H1 (cell line): ENCODE results near the gene ZC3H18. TPM values are rescaled to one million over a fixed set of nuclear protein-coding genes. Genes with fewer than 3 reads are reported as not detected.
A peak's percentile ranks its signal among the peaks of the same experiment; 100 is the strongest.

Source experiments
- CTCF ChIA-PET: fragments of 300-600 bp; sonication (Branson Sonifier 250); formaldehyde crosslinking; loops from one replicate; lab custom pipeline; 2021; ENCODE audit not compliant: partially characterized antibody; lab: Charles Lee
- POLR2A ChIA-PET: fragments of 300-600 bp; sonication (Branson Sonifier 250); formaldehyde crosslinking; loops from one replicate; lab custom pipeline; 2021; ENCODE audit warnings: inconsistent platforms; ENCODE audit not compliant: partially characterized antibody; lab: Charles Lee
- DNase-seq, 2 experiments: peaks; one replicate each; pipeline versions ENCODE4 v3.0.0 to v3.0.0-alpha.2; 2010 to 2022; ENCODE audit warnings: low spot score in 2 of 2, low read depth in 1 of 2, mixed read lengths in 1 of 2
- FAIRE-seq: peaks from 2 replicates; lab custom pipeline; 2011; peaks lifted over from hg19 to GRCh38; lab: Jason Lieb, UNC
- H2AFZ ChIP-seq: 2 replicates; pipeline ENCODE4 v1.8.1; 2012; ENCODE audit warnings: low read length, inconsistent platforms
- H2AK5ac ChIP-seq: 2 replicates; pipeline ENCODE4 v1.6.1; 2013; ENCODE audit warnings: low read depth, low read length
- H2BK120ac ChIP-seq: replicated peaks from 2 replicates; pipeline ENCODE3; 2013; ENCODE audit warnings: low read depth, low read length, inconsistent platforms
- H2BK12ac ChIP-seq: 2 replicates; pipeline ENCODE4 v1.6.1; 2013; ENCODE audit warnings: low read depth, low read length
- H2BK15ac ChIP-seq: 2 replicates; pipeline ENCODE4 v1.6.1; 2013; ENCODE audit warnings: low read length
- H2BK20ac ChIP-seq: 2 replicates; pipeline ENCODE4 v1.6.1; 2013; ENCODE audit warnings: low read length
- H2BK5ac ChIP-seq: 2 replicates; pipeline ENCODE4 v1.6.1; 2013; ENCODE audit warnings: low read depth, low read length
- H3K14ac ChIP-seq: 2 replicates; pipeline ENCODE4 v1.6.1; 2013; ENCODE audit warnings: inconsistent platforms; ENCODE audit not compliant: insufficient read length
- H3K18ac ChIP-seq: 2 replicates; pipeline ENCODE4 v1.6.1; 2013; ENCODE audit warnings: low read length; ENCODE audit errors: extremely low read depth
- H3K23ac ChIP-seq: 2 replicates; pipeline ENCODE4 v1.6.1; 2013; ENCODE audit warnings: inconsistent platforms; ENCODE audit not compliant: insufficient read length
- H3K23me2 ChIP-seq: 2 replicates; pipeline ENCODE4 v1.6.1; 2013; ENCODE audit warnings: low read depth, low read length
- H3K27ac ChIP-seq: 2 replicates; pipeline ENCODE4 v1.6.1; 2011; ENCODE audit warnings: low read depth, low read length, inconsistent platforms
- H3K27me3 ChIP-seq, 4 experiments: replicated peaks in 1 of 4; 1 replicate in 1 of 4; 2 replicates in 3 of 4; pipeline versions ENCODE4 v1.6.1 to v1.8.1; 2011 to 2013; ENCODE audit warnings: low read length in 3 of 4, mild to moderate bottlenecking in 3 of 4, inconsistent platforms in 2 of 4, mixed read lengths in 2 of 4, moderate library complexity in 1 of 4; ENCODE audit not compliant: control insufficient read depth in 3 of 4, insufficient read depth in 3 of 4; ENCODE audit errors: extremely low read depth in 1 of 4
- H3K36me3 ChIP-seq, 4 experiments: 2 replicates each; pipeline versions ENCODE4 v1.6.1 to v1.8.1; 2011 to 2013; ENCODE audit warnings: mild to moderate bottlenecking in 4 of 4, low read length in 3 of 4, moderate library complexity in 2 of 4, control low read depth in 1 of 4, inconsistent platforms in 1 of 4; ENCODE audit not compliant: insufficient read depth in 4 of 4, control insufficient read depth in 2 of 4
- H3K4ac ChIP-seq: replicated peaks from 2 replicates; pipeline ENCODE3; 2013; ENCODE audit warnings: low read length, low read depth, mixed read lengths, inconsistent platforms; ENCODE audit not compliant: insufficient read length
- H3K4me1 ChIP-seq, 4 experiments: replicated peaks in 1 of 4; 1 replicate in 1 of 4; 2 replicates in 3 of 4; pipeline versions ENCODE4 v1.6.1 to v1.8.1; 2011 to 2013; ENCODE audit warnings: low read length in 3 of 4, inconsistent platforms in 2 of 4, mixed read lengths in 1 of 4; ENCODE audit not compliant: insufficient read depth in 4 of 4, control insufficient read depth in 3 of 4
- H3K4me2 ChIP-seq, 2 experiments: 2 replicates each; pipeline versions ENCODE4 v1.6.1 to v1.8.1; 2011 to 2013; ENCODE audit warnings: low read depth in 2 of 2, low read length in 2 of 2, control low read depth in 1 of 2, inconsistent platforms in 1 of 2, mild to moderate bottlenecking in 1 of 2; ENCODE audit not compliant: insufficient read depth in 1 of 2
- H3K4me3 ChIP-seq, 4 experiments: fragments of 200-600, 300-600 bp in 1 of 4; sonication (generic), shearing (Covaris generic), sonication (Bioruptor Twin) in 1 of 4; 2 replicates each; pipeline versions ENCODE4 v1.5.1 to v1.8.1; 2011 to 2016; ENCODE audit warnings: low read length in 4 of 4, low read depth in 3 of 4, control low read depth in 2 of 4, inconsistent platforms in 2 of 4, mild to moderate bottlenecking in 2 of 4, mixed read lengths in 1 of 4, moderate library complexity in 1 of 4; ENCODE audit not compliant: insufficient read depth in 2 of 4; ENCODE audit errors: extremely low read depth in 1 of 4
- H3K56ac ChIP-seq: replicated peaks from 2 replicates; pipeline ENCODE3; 2013; ENCODE audit warnings: low read depth, mild to moderate bottlenecking, mixed read lengths, low read length, inconsistent platforms; ENCODE audit not compliant: insufficient read length
- H3K79me1 ChIP-seq: 2 replicates; pipeline ENCODE4 v1.6.1; 2013; ENCODE audit warnings: low read depth, low read length, control low read depth
- H3K79me2 ChIP-seq, 2 experiments: 2 replicates each; pipeline versions ENCODE4 v1.6.1 to v1.8.1; 2012 to 2013; ENCODE audit warnings: low read length in 2 of 2, mild to moderate bottlenecking in 2 of 2, inconsistent platforms in 1 of 2; ENCODE audit not compliant: insufficient read depth in 2 of 2, control insufficient read depth in 1 of 2
- H3K9ac ChIP-seq, 4 experiments: replicated peaks in 1 of 4; 1 replicate in 1 of 4; 2 replicates in 3 of 4; pipeline versions ENCODE4 v1.6.1 to v1.8.1; 2011 to 2013; ENCODE audit warnings: low read depth in 3 of 4, low read length in 3 of 4, control low read depth in 2 of 4, mild to moderate bottlenecking in 2 of 4, moderate library complexity in 2 of 4, inconsistent platforms in 1 of 4; ENCODE audit errors: extremely low read depth in 1 of 4
- H3K9me3 ChIP-seq, 2 experiments: 2 replicates each; pipeline versions ENCODE4 v1.6.1 to v1.8.1; 2012 to 2013; ENCODE audit warnings: mild to moderate bottlenecking in 2 of 2, moderate library complexity in 2 of 2, control low read depth in 1 of 2, inconsistent platforms in 1 of 2, low read depth in 1 of 2, low read length in 1 of 2, mixed read lengths in 1 of 2; ENCODE audit not compliant: insufficient read depth in 2 of 2
- H4K20me1 ChIP-seq, 2 experiments: replicated peaks in 1 of 2; 2 replicates each; pipeline versions ENCODE3 to v1.8.1; 2011 to 2013; ENCODE audit warnings: inconsistent platforms in 2 of 2, low read length in 2 of 2, mild to moderate bottlenecking in 1 of 2; ENCODE audit not compliant: insufficient read depth in 2 of 2, control insufficient read depth in 1 of 2
- H4K5ac ChIP-seq: 2 replicates; pipeline ENCODE4 v1.6.1; 2013; ENCODE audit warnings: low read length, low read depth, mixed read lengths, inconsistent platforms; ENCODE audit not compliant: insufficient read length
- H4K8ac ChIP-seq: 2 replicates; pipeline ENCODE4 v1.8.0; 2013; ENCODE audit warnings: mild to moderate bottlenecking, moderate library complexity, low read length, inconsistent platforms; ENCODE audit not compliant: insufficient read depth; ENCODE audit errors: extremely low read depth
- H4K91ac ChIP-seq: replicated peaks from 2 replicates; pipeline ENCODE3; 2013; ENCODE audit warnings: low read length, mixed read lengths, inconsistent platforms; ENCODE audit not compliant: insufficient read length
- ATF2 ChIP-seq: IDR thresholded peaks from 2 replicates; pipeline ENCODE4 v1.6.1; 2012; ENCODE audit warnings: low read length, inconsistent platforms
- EP300 ChIP-seq, 2 experiments: IDR thresholded peaks; 1 replicate in 1 of 2; 2 replicates in 1 of 2; pipeline ENCODE4 v1.6.1; 2011 to 2012; ENCODE audit warnings: low read depth in 2 of 2, low read length in 2 of 2, mild to moderate bottlenecking in 2 of 2, borderline replicate concordance in 1 of 2, inconsistent platforms in 1 of 2, moderate library complexity in 1 of 2
- MAFK ChIP-seq: IDR thresholded peaks from 2 replicates; pipeline ENCODE4 v1.6.1; 2012; ENCODE audit warnings: low read depth, mild to moderate bottlenecking, improper control_type of control experiment, low read length
- RAD21 ChIP-seq, 2 experiments: IDR thresholded peaks in 1 of 2; conservative IDR thresholded peaks in 1 of 2; 2 replicates each; pipeline ENCODE4 v1.6.1; 2011; ENCODE audit warnings: low read depth in 2 of 2, low read length in 2 of 2, improper control_type of control experiment in 1 of 2, inconsistent platforms in 1 of 2, mild to moderate bottlenecking in 1 of 2, moderate library complexity in 1 of 2
- SIX5 ChIP-seq: IDR thresholded peaks from 2 replicates; pipeline ENCODE4 v1.6.1; 2011; ENCODE audit warnings: mild to moderate bottlenecking, low read depth, low read length
- USF2 ChIP-seq: IDR thresholded peaks from 2 replicates; pipeline ENCODE4 v1.6.1; 2011; ENCODE audit warnings: low read length, improper control_type of control experiment
- ZNF274 ChIP-seq: IDR thresholded peaks from 2 replicates; pipeline ENCODE4 v1.7.0; 2012; ENCODE audit warnings: low read length, borderline replicate concordance; ENCODE audit errors: extremely low read depth
- whole genome bisulfite sequencing, 2 experiments: shearing (Covaris generic) in 1 of 2; methylation state at CpG; one replicate each; pipeline versions ENCODE4 v1.1.6 to v1.1.7; 2013 to 2015; ENCODE audit warnings: low lambda C conversion rate in 2 of 2, mixed read lengths in 2 of 2, inconsistent platforms in 1 of 2, low coverage in 1 of 2, missing lambda C conversion rate in 1 of 2; ENCODE audit not compliant: insufficient replicate concordance in 2 of 2, insufficient coverage in 1 of 2, insufficient read length in 1 of 2; ENCODE audit errors: extremely low coverage in 1 of 2, missing lambda C conversion rate in 1 of 2; 5-methylcytosine and 5-hydroxymethylcytosine counted together
- polyA plus RNA-seq, 7 experiments: library from polyadenylated mRNA; depleted of rRNA in 3 of 7; stranded (reverse) in 5 of 7; unstranded in 2 of 7; fragments of >200 nt in 5 of 7; fragments of 200-250 nt in 2 of 7; gene quantifications; 1 replicate in 5 of 7; 2 replicates in 1 of 7; 4 replicates in 1 of 7; pipeline versions ENCODE4 v1.2.1 to v1.2.3, GENCODE V29; 2011 to 2013; ENCODE audit warnings: missing spikeins in 2 of 7, mixed read lengths in 2 of 7
- total RNA-seq: library from RNA; stranded (reverse); fragmentation: NEBNext Ultra II Directional; extraction: Animal tissue kit (Norgen Biotek cat#: 25700); gene quantifications from 2 replicates; pipeline ENCODE4 v1.2.1, GENCODE V29; 2021

The ZC3H18 gene
- total and polyA plus RNA-seq, 2 of the 8 experiments (the other 6 are each of a cell fraction or from before 2014, with no cell fraction given): 12.1 to 73.2 TPM

- POLR2A ChIA-PET: interaction anchor here (0.8 to 3.1 kb wide), 14 partner anchors 9 to 92 kb away, joined by 3 to 19 read pairs (median 5); partner anchors contain the start of genes CYBA, IL17C and ZC3H18
- Histone ChIP-seq H3K4me2 (peak within 1 kb of the TSS; percentile 56 to 80), H3K9me3 (no peaks in the 10 kb centered on the region), H3K14ac (no peak within 1 kb of the TSS), H3K36me3 (no peaks in the 10 kb centered on the region), H3K27me3 (no peaks in the 10 kb centered on the region), H4K5ac (peak within 1 kb of the TSS; percentile 93), H3K4ac (peak within 1 kb of the TSS; percentile 69), H3K56ac (peak within 1 kb of the TSS; percentile 92), H2BK15ac (no peak within 1 kb of the TSS), H3K79me1 (peaks cover 2% of the 10 kb centered on the region), H4K91ac (peak within 1 kb of the TSS; percentile 89), H2AFZ (peak within 1 kb of the TSS; percentile 46; the same call in 1 of the 2 replicates), H3K4me3 (peak within 1 kb of the TSS; percentile 74 to 84 (median 79)), H2BK120ac (no peak within 1 kb of the TSS), H3K23me2 (peaks cover 7% of the 10 kb centered on the region; the same call in 1 of the 2 replicates), H4K8ac (peak within 1 kb of the TSS; percentile 94), H3K9ac (peak within 1 kb of the TSS; percentile 69 to 75 (median 72); a peak in 6 of 7 replicates), H2BK5ac (peak within 1 kb of the TSS; percentile 87), H2BK12ac (peak within 1 kb of the TSS; percentile 50; the same call in 1 of the 2 replicates), H3K18ac (peak within 1 kb of the TSS; percentile 92), H2BK20ac (no peak within 1 kb of the TSS), H4K20me1 (peaks cover 2 to 6% of the 10 kb centered on the region in 2 experiments), H3K4me1 (peaks cover 0 to 3% (median 0%) of the 10 kb centered on the region in 4 experiments; a peak in 2 of 7 replicates), H3K27ac (peak within 1 kb of the TSS; percentile 75; the same call in 1 of the 2 replicates), H3K23ac (no peak within 1 kb of the TSS), H2AK5ac (no peak within 1 kb of the TSS), H3K79me2 (peaks cover 0 to 41% of the 10 kb centered on the region in 2 experiments; a peak in 3 of 4 replicates)
- FAIRE-seq (no peak), DNase-seq (peak; percentile 96 to 97)
- WGBS, 2 experiments: 2% methylated on average over 87 of the region's 88 CpGs; no CpG with 5 or more reads in 1 of the 2 experiments
- CTCF ChIA-PET: interaction anchor here (1.0 to 2.8 kb wide), 5 partner anchors 9 to 238 kb away, joined by 3 to 11 read pairs (median 4); no protein-coding TSS in a partner anchor
- TF ChIP-seq MAFK (no peak), ZNF274 (no peak), USF2 (no peak), RAD21 (IDR thresholded peaks at IDR 0.05 in 1 of 2, conservative IDR thresholded peaks at IDR 0.05 in 1 of 2; ENCODE audit: low read depth in 2 of 2, low read length in 2 of 2) (no peak), ATF2 (no peak), SIX5 (no peak), EP300 (IDR thresholded peaks at IDR 0.05; ENCODE audit: borderline replicate concordance in 1 of 2, low read depth in 2 of 2, low read length in 2 of 2) (0 out of 3 replicates have a peak, but pooled peaks of 1 of the 2 experiments have one; percentile 13)
Measured at GRCh38 chr16:88662843-88663606, 92.8 kb downstream of the ZC3H18 start, which contains the start of gene MVD. TSS of gene MVD (minus strand) at chr16:88663091. CDS start at chr16:88663080, 11 bp downstream.
